Sigmoid colon (tissue), 4 donors: ENCODE measurements around the gene BET1L.

Experiments
- CTCF ChIP-seq, 4 experiments: fragments of 450-650 bp in 3 of 4; fragments of 200-600 bp in 1 of 4; IDR thresholded peaks; one replicate each; pipeline ENCODE4 v1.5.1; 2016 to 2019; ENCODE audit warnings: antibody characterized with exemption in 4 of 4, mild to moderate bottlenecking in 3 of 4, moderate library complexity in 2 of 4
- EP300 ChIP-seq, 4 donors: sonication (generic); formaldehyde crosslinking; IDR thresholded peaks; one replicate each; pipeline ENCODE4 v1.6.1; 2017; ENCODE audit warnings: antibody characterized with exemption in 4 of 4
- POLR2AphosphoS5 ChIP-seq, 4 donors: sonication (generic); formaldehyde crosslinking; IDR thresholded peaks; one replicate each; pipeline ENCODE4 v1.6.1; 2017; ENCODE audit warnings: antibody characterized with exemption in 4 of 4

- no peak for TF ChIP-seq EP300 (IDR thresholded peaks at IDR 0.05)
- TF ChIP-seq CTCF (IDR thresholded peaks at IDR 0.05): no peak
- no peak for TF ChIP-seq POLR2AphosphoS5 (IDR thresholded peaks at IDR 0.05)
Measured at GRCh38 chr11:215581-216037, 8.4 kb upstream of the BET1L start.
